ENCODE results near the gene BBX. TPM values are rescaled to one million over a fixed set of nuclear protein-coding genes. Genes with fewer than 3 reads are reported as not detected.

The BBX gene
- total and polyA plus RNA-seq, 2 of the 13 experiments (the other 11 are each of a cell fraction or from before 2014, with no cell fraction given): 13.7 to 23.2 TPM

GRCh38 chr3:107796791-107797190 lies 274.0 kb downstream of the BBX start (continued):
- TF ChIP-seq HDAC2 (CRISPR knock-in tag; IDR thresholded peaks at IDR 0.05) (peak; percentile 51; the same call in 1 of the 2 replicates), ZSCAN25 (CRISPR knock-in tag; IDR thresholded peaks at IDR 0.05) (no peak), POGK (CRISPR knock-in tag; conservative IDR thresholded peaks at IDR 0.05) (no peak), RBFOX2 (IDR thresholded peaks at IDR 0.05; ENCODE audit: low read depth, low read length) (no peak), ZNF556 (CRISPR knock-in tag; IDR thresholded peaks at IDR 0.05; ENCODE audit: borderline replicate concordance) (no peak), ZNF501 (CRISPR knock-in tag; IDR thresholded peaks at IDR 0.05) (no peak), SYNCRIP (IDR thresholded peaks at IDR 0.05; ENCODE audit: insufficient read depth, low read depth, low read length) (no peak), ZBTB10 (CRISPR knock-in tag; IDR thresholded peaks at IDR 0.05; ENCODE audit: borderline replicate concordance) (no peak), ZNF263 (CRISPR knock-in tag; IDR thresholded peaks at IDR 0.05) (no peak), SOX6 (IDR thresholded peaks at IDR 0.05) (no peak), SOX6 (CRISPR knock-in tag; IDR thresholded peaks at IDR 0.05) (peak; percentile 40; the same call in 1 of the 2 replicates), ZNF33B (CRISPR knock-in tag; IDR thresholded peaks at IDR 0.05) (no peak), ZNF629 (CRISPR knock-in tag; conservative IDR thresholded peaks at IDR 0.05) (no peak), ZFP41 (CRISPR knock-in tag; IDR thresholded peaks at IDR 0.05; ENCODE audit: borderline replicate concordance) (no peak), ZFP36L1 (CRISPR knock-in tag; IDR thresholded peaks at IDR 0.05) (no peak), GABPA (IDR thresholded peaks at IDR 0.05; ENCODE audit: low read depth, low read length) (no peak), GABPA (CRISPR knock-in tag; IDR thresholded peaks at IDR 0.05; ENCODE audit: low read depth) (no peak), SOX13 (IDR thresholded peaks at IDR 0.05) (no peak), SOX13 (CRISPR knock-in tag; conservative IDR thresholded peaks at IDR 0.05 in 1 of 2, IDR thresholded peaks at IDR 0.05 in 1 of 2) (peak in 1 of 2 experiments; percentile 59; a peak in 2 of 4 replicates), CREB3 (CRISPR knock-in tag; IDR thresholded peaks at IDR 0.05) (no peak), CEBPB (IDR thresholded peaks at IDR 0.05; ENCODE audit: borderline replicate concordance, low read depth, low read length) (peak; percentile 73; the same call in 1 of the 2 replicates), ZNF430 (CRISPR knock-in tag; IDR thresholded peaks at IDR 0.05) (no peak), ZNF605 (CRISPR knock-in tag; IDR thresholded peaks at IDR 0.05) (no peak)
- TF ChIP-seq, protein P1, sequence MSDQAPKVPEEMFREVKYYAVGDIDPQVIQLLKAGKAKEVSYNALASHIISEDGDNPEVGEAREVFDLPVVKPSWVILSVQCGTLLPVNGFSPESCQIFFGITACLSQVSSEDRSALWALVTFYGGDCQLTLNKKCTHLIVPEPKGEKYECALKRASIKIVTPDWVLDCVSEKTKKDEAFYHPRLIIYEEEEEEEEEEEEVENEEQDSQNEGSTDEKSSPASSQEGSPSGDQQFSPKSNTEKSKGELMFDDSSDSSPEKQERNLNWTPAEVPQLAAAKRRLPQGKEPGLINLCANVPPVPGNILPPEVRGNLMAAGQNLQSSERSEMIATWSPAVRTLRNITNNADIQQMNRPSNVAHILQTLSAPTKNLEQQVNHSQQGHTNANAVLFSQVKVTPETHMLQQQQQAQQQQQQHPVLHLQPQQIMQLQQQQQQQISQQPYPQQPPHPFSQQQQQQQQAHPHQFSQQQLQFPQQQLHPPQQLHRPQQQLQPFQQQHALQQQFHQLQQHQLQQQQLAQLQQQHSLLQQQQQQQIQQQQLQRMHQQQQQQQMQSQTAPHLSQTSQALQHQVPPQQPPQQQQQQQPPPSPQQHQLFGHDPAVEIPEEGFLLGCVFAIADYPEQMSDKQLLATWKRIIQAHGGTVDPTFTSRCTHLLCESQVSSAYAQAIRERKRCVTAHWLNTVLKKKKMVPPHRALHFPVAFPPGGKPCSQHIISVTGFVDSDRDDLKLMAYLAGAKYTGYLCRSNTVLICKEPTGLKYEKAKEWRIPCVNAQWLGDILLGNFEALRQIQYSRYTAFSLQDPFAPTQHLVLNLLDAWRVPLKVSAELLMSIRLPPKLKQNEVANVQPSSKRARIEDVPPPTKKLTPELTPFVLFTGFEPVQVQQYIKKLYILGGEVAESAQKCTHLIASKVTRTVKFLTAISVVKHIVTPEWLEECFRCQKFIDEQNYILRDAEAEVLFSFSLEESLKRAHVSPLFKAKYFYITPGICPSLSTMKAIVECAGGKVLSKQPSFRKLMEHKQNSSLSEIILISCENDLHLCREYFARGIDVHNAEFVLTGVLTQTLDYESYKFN (CRISPR knock-in tag; conservative IDR thresholded peaks at IDR 0.05): 0 out of 2 replicates have a peak, but pooled peaks have one; percentile 24
